Endothelial cell of umbilical vein (primary cell): ENCODE data around the gene DSCAML1.

Experiments
- CTCF ChIP-seq, 2 donors: IDR thresholded peaks; 1 replicate in 1 of 2; 2 replicates in 1 of 2; pipeline ENCODE4 v1.5.1; 2011; ENCODE audit warnings: low read length in 2 of 2, mild to moderate bottlenecking in 2 of 2, moderate library complexity in 2 of 2, control low read depth in 1 of 2, inconsistent platforms in 1 of 2, low read depth in 1 of 2; ENCODE audit not compliant: insufficient read depth in 1 of 2; ENCODE audit errors: extremely low read depth in 1 of 2
- EZH2 ChIP-seq: IDR thresholded peaks from 2 replicates; pipeline ENCODE4 v1.6.1; 2012; ENCODE audit warnings: borderline replicate concordance, low read depth, mild to moderate bottlenecking, moderate library complexity, low read length, inconsistent platforms; ENCODE audit not compliant: severe bottlenecking
- FOS ChIP-seq: IDR thresholded peaks from 2 replicates; pipeline ENCODE4 v1.6.1; 2011; ENCODE audit warnings: mild to moderate bottlenecking, low read length, moderate library complexity, borderline replicate concordance; ENCODE audit not compliant: insufficient read depth
- GATA2 ChIP-seq: IDR thresholded peaks from 2 replicates; pipeline ENCODE4 v1.7.0; 2011; ENCODE audit warnings: low read depth, mild to moderate bottlenecking, moderate library complexity, mixed read lengths, low read length; ENCODE audit not compliant: insufficient read length, insufficient read depth
- JUN ChIP-seq: IDR thresholded peaks from 2 replicates; pipeline ENCODE4 v1.6.1; 2011; ENCODE audit warnings: borderline replicate concordance, low read depth; ENCODE audit not compliant: insufficient read length, insufficient read depth
- MAX ChIP-seq: IDR thresholded peaks from 2 replicates; pipeline ENCODE4 v1.6.1; 2011; ENCODE audit not compliant: insufficient read depth, insufficient read length
- MYC ChIP-seq: IDR thresholded peaks from one replicate; pipeline ENCODE4 v1.6.1; 2011; ENCODE audit warnings: mild to moderate bottlenecking, low read depth, low read length
- POLR2A ChIP-seq: IDR thresholded peaks from 2 replicates; pipeline ENCODE4 v1.6.1; 2012; ENCODE audit warnings: low read depth, mild to moderate bottlenecking, control low read depth, low read length
- POLR2AphosphoS5 ChIP-seq: IDR thresholded peaks from 2 replicates; pipeline ENCODE4 v1.6.1; 2012; ENCODE audit warnings: low read depth, mild to moderate bottlenecking, control low read depth, low read length, moderate library complexity; ENCODE audit not compliant: insufficient read depth

GRCh38 chr11:117535201-117535849, 261.7 kb downstream of the DSCAML1 start:
- TF ChIP-seq POLR2A (no peak), CTCF (IDR thresholded peaks at IDR 0.05; ENCODE audit: extremely low read depth in 1 of 2, insufficient read depth in 1 of 2, low read depth in 1 of 2, low read length in 2 of 2) (no peak), POLR2AphosphoS5 (no peak), MAX (no peak), EZH2 (no peak), JUN (no peak), MYC (no peak), GATA2 (no peak), FOS (no peak)
